ENCODE data around the gene FANCC.

The FANCC gene

GRCh38 chr9:95061916-95062595 lies 255.5 kb downstream of the FANCC start:
- Histone ChIP-seq H3K4me1 (ENCODE audit: control insufficient read depth in 5 of 5, insufficient read depth in 5 of 5, low read length in 5 of 5) (peaks cover 0 to 2% (median 0%) of the 10 kb centered on the region in 5 donors), H3K9ac (ENCODE audit: low read length in 5 of 5) (no peak overlapping the region), H3K27ac (ENCODE audit: low read depth, low read length) (no peak overlapping the region), H3K4me3 (ENCODE audit: low read depth in 1 of 5, low read length in 5 of 5) (no peak overlapping the region), H3K36me3 (ENCODE audit: control insufficient read depth in 5 of 5, insufficient read depth in 5 of 5, low read length in 5 of 5) (peaks cover 8 to 49% (median 36%) of the 10 kb centered on the region in 5 donors), H3K27me3 (ENCODE audit: control insufficient read depth in 5 of 5, insufficient read depth in 4 of 5, low read length in 5 of 5) (no peaks in the 10 kb centered on the region), H3K9me3 (ENCODE audit: control insufficient read depth in 5 of 5, low read length in 5 of 5) (no peaks in the 10 kb centered on the region)

DNA sequence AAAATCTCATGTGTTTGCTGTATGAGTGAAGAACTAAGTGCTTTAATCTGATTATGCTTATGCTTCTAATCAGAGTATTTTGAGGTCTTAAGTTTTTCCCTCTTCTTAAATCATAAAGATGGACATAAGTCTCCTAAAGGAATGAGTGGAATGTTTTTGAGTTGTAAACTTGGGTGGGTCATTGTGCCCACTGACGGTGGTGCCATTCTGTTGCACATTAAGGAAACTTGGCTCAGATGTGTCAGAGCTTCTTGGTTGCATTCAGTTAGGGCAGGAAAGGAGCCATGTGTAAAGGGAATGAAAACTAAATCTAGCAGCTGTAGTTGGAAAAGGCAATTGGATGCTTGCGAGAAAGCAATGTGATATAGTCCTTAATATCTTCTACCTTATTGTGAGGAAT lies 256.6 kb downstream of the FANCC start:
- H3K4me1 ChIP-seq (ENCODE audit: control insufficient read depth in 5 of 5, insufficient read depth in 5 of 5, low read length in 5 of 5): peaks cover 0 to 14% (median 6%) of the 10 kb centered on the region in 5 donors
- no peaks in the 10 kb centered on the region for H3K9me3 ChIP-seq (ENCODE audit: control insufficient read depth in 5 of 5, low read length in 5 of 5)
- H3K9ac ChIP-seq (ENCODE audit: low read length in 5 of 5): no peak overlapping the region
- H3K4me3 ChIP-seq (ENCODE audit: low read depth in 1 of 5, low read length in 5 of 5): no peak overlapping the region
- H3K27me3 ChIP-seq (ENCODE audit: control insufficient read depth in 5 of 5, insufficient read depth in 4 of 5, low read length in 5 of 5): no peaks in the 10 kb centered on the region
- H3K27ac ChIP-seq (ENCODE audit: low read depth, low read length): no peak overlapping the region
- peaks cover 8 to 41% (median 33%) of the 10 kb centered on the region in 5 donors for H3K36me3 ChIP-seq (ENCODE audit: control insufficient read depth in 5 of 5, insufficient read depth in 5 of 5, low read length in 5 of 5)

DNA sequence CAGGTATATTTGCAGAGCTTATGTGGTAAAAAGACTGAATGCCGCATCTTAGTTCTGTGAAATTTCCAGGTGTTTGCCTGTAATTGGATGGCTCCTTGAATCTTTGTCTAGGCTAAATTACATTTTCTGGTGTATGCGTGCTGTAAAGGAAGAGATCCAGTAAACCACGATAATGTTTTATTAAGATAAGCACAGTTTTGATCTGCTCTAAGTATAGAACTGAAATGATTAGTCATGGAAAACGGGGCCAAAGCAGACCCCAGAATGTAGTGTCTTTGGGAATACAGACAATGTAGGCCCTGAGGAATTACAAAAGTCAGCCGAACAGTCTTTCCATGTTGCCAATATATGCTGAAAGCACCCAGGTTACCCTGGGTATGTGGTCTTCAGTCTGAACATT lies 257.3 kb downstream of the FANCC start:
- Histone ChIP-seq H3K36me3 (ENCODE audit: control insufficient read depth in 5 of 5, insufficient read depth in 5 of 5, low read length in 5 of 5) (peaks cover 8 to 35% (median 27%) of the 10 kb centered on the region in 5 donors), H3K9ac (ENCODE audit: low read length in 5 of 5) (no peak overlapping the region), H3K4me1 (ENCODE audit: control insufficient read depth in 5 of 5, insufficient read depth in 5 of 5, low read length in 5 of 5) (peaks cover 1 to 20% (median 12%) of the 10 kb centered on the region in 5 donors), H3K27ac (ENCODE audit: low read depth, low read length) (no peak overlapping the region), H3K9me3 (ENCODE audit: control insufficient read depth in 5 of 5, low read length in 5 of 5) (no peaks in the 10 kb centered on the region), H3K27me3 (ENCODE audit: control insufficient read depth in 5 of 5, insufficient read depth in 4 of 5, low read length in 5 of 5) (no peaks in the 10 kb centered on the region), H3K4me3 (ENCODE audit: low read depth in 1 of 5, low read length in 5 of 5) (no peak overlapping the region)

DNA sequence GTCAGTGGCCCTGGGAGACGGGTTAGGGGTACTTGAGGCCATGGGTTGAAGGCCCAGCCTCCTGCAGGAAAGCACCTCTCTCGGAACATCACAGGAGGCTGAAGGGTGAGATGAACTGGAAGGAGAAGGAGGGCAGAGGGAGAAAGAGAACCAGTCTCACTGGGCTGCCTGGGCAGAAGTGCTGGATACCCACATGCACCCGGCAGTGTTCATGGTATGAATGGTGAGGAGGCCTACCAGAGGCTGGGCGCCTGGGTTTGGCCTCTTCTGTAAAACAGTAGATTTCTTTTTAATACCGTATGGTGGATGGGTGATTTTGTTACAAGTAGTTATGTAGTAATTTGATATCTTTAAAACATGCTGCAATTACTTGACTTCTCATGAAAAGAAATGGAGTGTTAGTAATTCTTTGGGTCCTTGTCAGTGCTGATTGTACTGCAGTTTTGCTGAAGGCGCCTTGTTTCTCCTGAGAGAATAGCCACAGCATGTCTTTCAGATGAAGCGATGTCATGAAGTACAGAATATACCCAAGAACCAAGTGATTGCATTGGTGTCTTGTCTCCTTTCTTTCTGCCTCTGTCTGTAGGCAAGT lies 258.6 kb downstream of the FANCC start:
- H3K9me3 ChIP-seq (ENCODE audit: control insufficient read depth in 5 of 5, low read length in 5 of 5): no peaks in the 10 kb centered on the region
- H3K9ac ChIP-seq (ENCODE audit: low read length in 5 of 5): no peak overlapping the region
- H3K27ac ChIP-seq (ENCODE audit: low read depth, low read length): no peak overlapping the region
- peaks cover 1 to 24% (median 12%) of the 10 kb centered on the region in 5 donors for H3K4me1 ChIP-seq (ENCODE audit: control insufficient read depth in 5 of 5, insufficient read depth in 5 of 5, low read length in 5 of 5)
- H3K4me3 ChIP-seq (ENCODE audit: low read depth in 1 of 5, low read length in 5 of 5): no peak overlapping the region
- no peaks in the 10 kb centered on the region for H3K27me3 ChIP-seq (ENCODE audit: control insufficient read depth in 5 of 5, insufficient read depth in 4 of 5, low read length in 5 of 5)
- peaks cover 8 to 31% (median 24%) of the 10 kb centered on the region in 5 donors for H3K36me3 ChIP-seq (ENCODE audit: control insufficient read depth in 5 of 5, insufficient read depth in 5 of 5, low read length in 5 of 5)

DNA sequence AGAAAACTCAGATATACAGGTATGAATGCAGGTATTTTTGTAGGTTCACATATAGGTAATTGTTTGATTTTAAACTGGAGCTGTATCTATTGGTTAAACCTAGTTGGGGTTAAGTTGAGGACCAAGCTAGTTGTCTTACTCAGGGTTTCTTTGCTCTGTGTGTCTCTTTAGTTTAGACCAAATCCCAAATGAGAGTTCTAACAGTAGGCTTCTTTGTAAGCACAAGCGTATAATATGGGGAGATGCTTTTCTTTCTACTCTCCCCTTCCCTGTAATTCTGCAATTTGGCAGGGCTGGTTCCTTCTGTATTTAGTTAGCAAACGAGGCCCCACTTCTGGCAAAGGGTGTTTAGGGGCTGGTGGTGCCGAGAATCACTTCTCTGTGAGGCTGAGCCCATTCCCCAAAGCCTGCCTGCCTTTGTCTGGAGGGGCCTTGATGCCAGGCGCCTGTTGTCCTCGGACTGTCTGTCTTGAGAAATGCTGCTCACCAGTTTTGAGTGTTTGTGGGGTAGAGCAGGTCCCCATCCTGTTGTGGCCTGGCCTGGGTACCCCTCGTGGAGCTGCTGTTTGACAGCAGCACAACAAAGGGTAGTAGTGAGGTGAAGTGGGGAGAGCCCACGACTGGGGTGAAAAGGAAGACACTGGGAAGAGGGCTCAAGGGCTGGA lies 259.3 kb downstream of the FANCC start:
- Histone ChIP-seq H3K9ac (ENCODE audit: low read length in 5 of 5) (no peak overlapping the region), H3K9me3 (ENCODE audit: control insufficient read depth in 5 of 5, low read length in 5 of 5) (no peaks in the 10 kb centered on the region), H3K27me3 (ENCODE audit: control insufficient read depth in 5 of 5, insufficient read depth in 4 of 5, low read length in 5 of 5) (no peaks in the 10 kb centered on the region), H3K4me3 (ENCODE audit: low read depth in 1 of 5, low read length in 5 of 5) (no peak overlapping the region), H3K36me3 (ENCODE audit: control insufficient read depth in 5 of 5, insufficient read depth in 5 of 5, low read length in 5 of 5) (peaks cover 8 to 24% (median 18%) of the 10 kb centered on the region in 5 donors), H3K27ac (ENCODE audit: low read depth, low read length) (no peak overlapping the region), H3K4me1 (ENCODE audit: control insufficient read depth in 5 of 5, insufficient read depth in 5 of 5, low read length in 5 of 5) (peaks cover 1 to 24% (median 12%) of the 10 kb centered on the region in 5 donors)

DNA sequence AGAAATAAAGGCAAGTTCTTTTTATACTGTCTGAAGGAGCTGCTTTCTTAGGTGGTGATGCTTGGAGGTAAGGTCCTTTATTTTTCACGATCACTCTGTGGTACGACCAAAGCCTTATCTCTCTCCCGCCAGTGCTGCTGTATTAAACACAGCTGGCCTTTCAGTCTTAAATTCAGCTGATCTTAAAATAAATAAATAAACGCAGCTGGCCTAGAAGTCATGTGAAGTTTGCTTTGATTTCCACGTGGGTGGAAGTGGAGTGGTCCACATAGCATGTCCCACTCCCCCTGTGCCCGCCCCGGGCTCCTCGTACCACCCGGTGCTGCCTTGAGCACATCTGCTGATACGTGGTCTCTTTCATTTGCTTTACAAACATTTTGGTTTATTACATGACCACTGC lies 260.4 kb downstream of the FANCC start:
- no peak overlapping the region for H3K9ac ChIP-seq (ENCODE audit: low read length in 5 of 5)
- peaks cover 1 to 24% (median 12%) of the 10 kb centered on the region in 5 donors for H3K4me1 ChIP-seq (ENCODE audit: control insufficient read depth in 5 of 5, insufficient read depth in 5 of 5, low read length in 5 of 5)
- H3K4me3 ChIP-seq (ENCODE audit: low read depth in 1 of 5, low read length in 5 of 5): no peak overlapping the region

DNA sequence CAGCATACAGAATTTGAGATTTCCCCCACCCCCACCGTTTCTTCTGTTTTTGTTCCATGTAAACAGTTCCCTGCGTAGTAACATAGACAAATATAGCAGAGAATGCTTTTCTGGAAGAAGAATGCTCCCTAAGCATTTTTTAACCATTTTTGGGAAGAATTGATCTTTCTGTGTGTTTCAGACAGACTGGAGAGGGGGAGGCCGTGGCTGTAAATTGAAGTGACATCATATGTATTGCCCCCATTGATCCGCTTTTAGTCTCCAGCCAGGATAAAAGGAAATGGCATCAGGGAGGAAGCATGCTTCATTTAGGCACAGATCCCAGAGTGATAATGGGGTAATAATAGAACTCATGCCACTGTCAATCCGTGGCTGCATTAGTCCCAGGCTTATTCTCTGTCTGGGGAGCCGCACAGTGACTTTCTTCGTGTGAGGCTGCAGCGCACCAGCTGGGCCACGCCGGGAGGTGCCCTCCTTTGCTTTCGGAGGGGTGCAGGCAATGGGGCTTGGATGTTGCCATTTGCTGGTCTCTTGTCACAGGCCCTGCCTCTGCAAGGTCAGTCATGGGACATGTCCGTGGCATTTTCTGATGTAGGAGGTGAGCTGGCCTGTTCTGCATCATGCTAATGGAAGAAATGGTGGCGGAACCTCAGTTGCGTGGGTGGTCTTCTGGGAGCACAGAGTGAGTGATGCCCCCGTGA lies 261.5 kb downstream of the FANCC start:
- Histone ChIP-seq H3K27ac (ENCODE audit: low read depth, low read length) (peak overlapping the region; percentile 65), H3K4me1 (ENCODE audit: control insufficient read depth in 5 of 5, insufficient read depth in 5 of 5, low read length in 5 of 5) (peaks cover 1 to 24% (median 12%) of the 10 kb centered on the region in 5 donors), H3K36me3 (ENCODE audit: control insufficient read depth in 5 of 5, insufficient read depth in 5 of 5, low read length in 5 of 5) (peaks cover 0 to 5% (median 3%) of the 10 kb centered on the region in 5 donors), H3K9me3 (ENCODE audit: control insufficient read depth in 5 of 5, low read length in 5 of 5) (no peaks in the 10 kb centered on the region), H3K27me3 (ENCODE audit: control insufficient read depth in 5 of 5, insufficient read depth in 4 of 5, low read length in 5 of 5) (no peaks in the 10 kb centered on the region), H3K9ac (ENCODE audit: low read length in 5 of 5) (peak overlapping the region in 1 of 5 donors; percentile 9), H3K4me3 (ENCODE audit: low read depth in 1 of 5, low read length in 5 of 5) (peak overlapping the region in 3 of 5 donors; percentile 4 to 21 (median 16))

More for the DNA sequence above, 260.4 kb downstream of the FANCC start:
- H3K27ac ChIP-seq (ENCODE audit: low read depth, low read length): no peak overlapping the region
- H3K27me3 ChIP-seq (ENCODE audit: control insufficient read depth in 5 of 5, insufficient read depth in 4 of 5, low read length in 5 of 5): no peaks in the 10 kb centered on the region
- H3K9me3 ChIP-seq (ENCODE audit: control insufficient read depth in 5 of 5, low read length in 5 of 5): no peaks in the 10 kb centered on the region
- peaks cover 3 to 13% (median 8%) of the 10 kb centered on the region in 5 donors for H3K36me3 ChIP-seq (ENCODE audit: control insufficient read depth in 5 of 5, insufficient read depth in 5 of 5, low read length in 5 of 5)

DNA sequence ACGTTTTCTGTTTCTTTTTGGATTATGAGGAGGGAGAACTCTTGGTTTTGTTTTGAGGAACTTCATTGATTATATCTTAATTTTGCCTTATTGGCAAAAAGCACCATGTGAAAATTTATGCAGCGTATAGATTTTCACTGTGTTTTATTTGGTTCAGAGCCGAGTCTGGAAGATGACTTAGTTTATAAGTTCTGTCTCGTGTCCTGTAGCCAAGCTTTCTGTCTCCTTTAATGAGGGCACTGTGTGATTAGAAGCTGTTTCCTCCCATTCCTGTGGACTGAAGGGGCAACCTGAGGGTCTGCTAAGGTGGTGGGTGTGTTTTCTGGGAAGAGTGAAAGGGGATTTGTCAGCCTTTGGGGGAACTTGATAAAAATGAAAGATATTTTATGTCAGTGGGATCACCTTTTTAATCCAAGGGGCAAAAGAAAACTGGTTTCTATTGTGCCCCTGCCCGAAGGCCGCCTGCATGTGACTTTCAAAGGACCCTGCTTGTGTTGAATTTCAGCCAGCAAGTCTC lies 262.1 kb downstream of the FANCC start:
- no peaks in the 10 kb centered on the region for H3K9me3 ChIP-seq (ENCODE audit: control insufficient read depth in 5 of 5, low read length in 5 of 5)
- peak overlapping the region in 1 of 5 donors; percentile 9 for H3K9ac ChIP-seq (ENCODE audit: low read length in 5 of 5)
- no peaks in the 10 kb centered on the region for H3K27me3 ChIP-seq (ENCODE audit: control insufficient read depth in 5 of 5, insufficient read depth in 4 of 5, low read length in 5 of 5)
- no peaks in the 10 kb centered on the region for H3K36me3 ChIP-seq (ENCODE audit: control insufficient read depth in 5 of 5, insufficient read depth in 5 of 5, low read length in 5 of 5)
- peak overlapping the region; percentile 65 for H3K27ac ChIP-seq (ENCODE audit: low read depth, low read length)
- peaks cover 1 to 24% (median 12%) of the 10 kb centered on the region in 5 donors for H3K4me1 ChIP-seq (ENCODE audit: control insufficient read depth in 5 of 5, insufficient read depth in 5 of 5, low read length in 5 of 5)
- peak overlapping the region in 1 of 5 donors; percentile 16 for H3K4me3 ChIP-seq (ENCODE audit: low read depth in 1 of 5, low read length in 5 of 5)

DNA sequence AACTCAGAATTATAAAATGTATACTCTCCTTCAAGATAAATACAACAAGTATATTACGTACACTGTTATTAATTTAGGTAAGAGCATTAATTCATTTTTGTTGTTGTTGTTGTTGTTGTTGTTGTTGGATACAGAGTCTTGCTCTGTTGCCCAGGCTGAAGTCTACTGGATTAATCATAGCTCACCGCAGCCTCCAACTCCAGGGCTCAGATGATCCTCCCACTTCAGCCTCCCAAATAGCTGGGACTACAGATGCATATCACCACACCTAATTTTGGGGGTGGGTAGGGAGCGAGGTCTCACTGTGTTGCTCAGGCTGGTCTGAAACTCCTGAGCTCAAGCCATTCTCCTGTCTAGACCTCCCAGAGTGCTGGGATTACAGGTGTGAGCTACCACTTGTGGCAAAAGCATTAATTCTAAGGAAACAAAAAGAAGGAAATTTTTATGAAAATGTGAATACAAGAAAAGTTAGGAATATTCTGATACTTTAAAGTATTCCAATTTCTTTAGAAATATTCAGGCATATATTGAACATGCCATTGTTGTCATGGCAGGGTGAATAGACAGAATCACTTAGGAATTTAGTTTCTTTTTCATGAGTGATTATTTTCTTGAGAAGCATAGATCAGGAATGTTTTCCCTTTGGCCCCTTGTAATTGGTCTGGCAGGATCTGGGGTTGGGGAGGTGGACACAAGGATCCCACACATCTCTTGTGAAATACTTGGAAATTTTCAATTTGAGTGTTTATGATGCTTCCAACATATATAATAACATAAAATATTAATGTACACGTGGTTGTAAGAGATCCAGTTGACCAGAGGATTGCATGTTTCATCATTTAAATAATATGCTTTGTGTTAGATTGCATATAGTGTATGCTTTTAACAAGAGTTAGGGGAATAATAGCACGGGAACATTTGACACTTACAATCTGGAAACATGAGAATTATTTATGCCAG lies 263.6 kb downstream of the FANCC start:
- Histone ChIP-seq H3K4me3 (ENCODE audit: low read depth in 1 of 5, low read length in 5 of 5) (no peak overlapping the region), H3K27ac (ENCODE audit: low read depth, low read length) (no peak overlapping the region), H3K9ac (ENCODE audit: low read length in 5 of 5) (no peak overlapping the region)

More for the DNA sequence above, 263.6 kb downstream of the FANCC start:
- no peaks in the 10 kb centered on the region for H3K9me3 ChIP-seq (ENCODE audit: control insufficient read depth in 5 of 5, low read length in 5 of 5)
- H3K36me3 ChIP-seq (ENCODE audit: control insufficient read depth in 5 of 5, insufficient read depth in 5 of 5, low read length in 5 of 5): no peaks in the 10 kb centered on the region
- H3K4me1 ChIP-seq (ENCODE audit: control insufficient read depth in 5 of 5, insufficient read depth in 5 of 5, low read length in 5 of 5): peaks cover 1 to 26% (median 19%) of the 10 kb centered on the region in 5 donors
- no peaks in the 10 kb centered on the region for H3K27me3 ChIP-seq (ENCODE audit: control insufficient read depth in 5 of 5, insufficient read depth in 4 of 5, low read length in 5 of 5)
